NOMO-1 treated with dmso at 0.1 percent for 144 hours (cell line): Measurements from ENCODE around the gene FBXO24.
"Not testable (repeated sequence)": the region's sequence is repeated elsewhere in the genome, so short reads cannot be mapped to it uniquely, and the experiment has no call there.

ENCODE experiments used
- DNase-seq: peaks from one replicate; lab custom pipeline; 2025; ENCODE audit not compliant: unreplicated experiment; lab: John Stamatoyannopoulos, UW

Gene FBXO24

DNA sequence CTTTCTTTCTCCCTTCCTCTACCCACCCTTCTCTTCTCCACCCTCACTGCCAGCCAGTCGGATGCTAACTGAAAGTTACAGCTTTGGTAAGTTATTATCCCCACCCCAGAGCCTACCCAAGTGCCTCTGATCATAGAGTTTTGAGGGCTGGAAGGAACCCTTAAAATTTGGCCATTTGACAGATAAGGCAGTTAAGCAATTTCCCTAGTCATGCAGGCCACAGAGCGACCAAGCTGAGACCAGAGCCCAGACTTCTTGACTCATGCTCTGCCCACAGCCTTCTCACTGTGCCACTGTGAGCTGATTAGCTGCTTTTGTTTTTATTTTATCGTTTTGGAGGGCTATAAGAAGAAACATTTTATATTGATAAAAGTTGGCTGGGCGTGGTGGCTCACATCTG lies 29.6 kb upstream of the FBXO24 start:
- peak; percentile 70 for DNase-seq

DNA sequence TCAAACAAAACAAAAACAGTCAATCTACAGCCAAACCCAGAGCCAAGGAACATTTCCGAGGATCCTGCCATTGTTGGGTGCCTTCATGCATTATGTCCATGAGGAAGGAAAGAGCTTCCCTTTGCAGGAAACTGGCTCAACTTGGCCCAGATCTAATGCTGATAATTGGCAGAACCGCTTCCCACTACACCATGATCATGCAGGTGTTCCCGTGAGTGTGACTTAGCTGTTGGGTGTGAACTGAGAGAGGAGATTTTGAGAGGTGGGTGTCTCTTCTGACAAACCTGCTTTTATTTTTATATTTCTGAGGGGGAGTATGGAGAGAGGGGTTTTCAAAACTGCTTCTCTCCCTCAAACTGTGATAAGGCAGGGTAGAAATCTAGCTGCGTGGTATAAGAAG lies 27.0 kb upstream of the FBXO24 start:
- DNase-seq = no peak

GRCh38 chr7:100561491-100562194 lies 24.5 kb upstream of the FBXO24 start:
- DNase-seq = no peak

DNA sequence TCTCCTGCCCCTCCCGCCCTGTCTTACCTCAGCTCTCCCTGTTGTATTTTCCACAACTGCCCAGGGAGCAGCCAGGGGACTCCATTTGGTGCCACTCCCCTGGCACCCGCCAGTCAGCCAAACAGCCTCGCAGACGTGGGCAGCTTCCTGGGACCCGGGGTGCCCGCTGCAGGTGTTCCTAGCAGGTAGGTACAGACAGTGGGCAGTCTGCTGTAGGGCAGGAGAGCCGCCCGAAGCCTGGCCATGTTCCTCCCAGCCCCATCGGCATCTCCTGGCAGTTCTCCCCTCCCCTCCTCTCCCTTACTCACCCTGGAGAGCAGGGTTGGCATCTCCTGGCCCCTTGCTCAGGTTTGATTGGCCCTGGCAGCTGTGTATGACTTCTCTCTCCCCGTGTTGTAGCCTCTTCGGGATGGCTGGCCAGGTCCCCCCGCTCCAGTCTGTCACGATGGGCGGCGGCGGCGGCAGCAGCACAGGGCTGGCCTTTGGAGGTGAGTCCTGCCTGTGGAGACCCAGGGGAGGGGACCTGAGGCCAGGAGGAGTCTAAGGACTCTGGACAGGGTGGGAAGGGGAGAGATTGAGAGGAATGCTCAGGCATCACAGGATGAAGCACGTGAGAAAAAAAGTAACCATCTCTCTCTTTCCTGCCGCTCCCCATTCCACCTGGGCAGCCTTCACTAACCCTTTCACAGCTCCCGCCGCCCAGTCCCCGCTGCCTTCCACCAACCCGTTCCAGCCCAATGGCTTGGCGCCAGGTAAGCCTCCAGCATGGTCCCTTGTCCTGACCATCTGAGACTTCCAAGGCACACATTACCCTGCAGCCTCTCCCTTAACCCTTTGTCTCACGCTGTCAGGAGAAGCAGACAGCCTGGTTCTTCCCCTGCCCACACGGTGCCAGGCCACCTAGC lies 23.7 kb upstream of the FBXO24 start:
- DNase-seq = no peak

- no peak for DNase-seq
Measured at GRCh38 chr7:100563100-100563564, 23.0 kb upstream of the FBXO24 start.

- peak; percentile 57 for DNase-seq
Measured at GRCh38 chr7:100563809-100564400, 22.2 kb upstream of the FBXO24 start.

GRCh38 chr7:100564405-100564804 lies 21.7 kb upstream of the FBXO24 start:
- not testable (repeated sequence) for DNase-seq

DNA sequence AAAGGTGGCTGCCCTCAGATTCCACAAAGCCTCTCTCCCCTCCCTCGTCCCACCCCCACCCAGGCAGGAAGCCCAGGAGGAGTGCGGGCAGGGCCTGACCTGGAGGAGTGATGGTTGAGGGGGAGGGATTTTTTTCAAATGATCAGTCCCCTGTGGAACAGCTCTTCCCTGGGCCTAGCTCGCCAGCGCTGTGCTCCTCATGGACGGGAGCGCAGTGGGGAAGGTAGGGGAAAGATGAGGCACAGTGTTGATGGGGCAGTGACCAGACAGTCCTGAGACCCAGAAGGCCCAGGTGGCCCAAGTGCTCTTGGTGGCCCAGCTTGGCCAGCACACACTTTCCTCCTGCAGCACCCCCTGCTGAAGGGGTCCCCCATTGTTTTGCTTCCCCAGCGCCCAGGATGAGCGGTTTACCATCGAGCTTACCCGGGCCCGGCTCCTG lies 21.0 kb upstream of the FBXO24 start:
- no peak for DNase-seq

GRCh38 chr7:100566018-100566531 lies 20.1 kb upstream of the FBXO24 start:
- DNase-seq = no peak

DNA sequence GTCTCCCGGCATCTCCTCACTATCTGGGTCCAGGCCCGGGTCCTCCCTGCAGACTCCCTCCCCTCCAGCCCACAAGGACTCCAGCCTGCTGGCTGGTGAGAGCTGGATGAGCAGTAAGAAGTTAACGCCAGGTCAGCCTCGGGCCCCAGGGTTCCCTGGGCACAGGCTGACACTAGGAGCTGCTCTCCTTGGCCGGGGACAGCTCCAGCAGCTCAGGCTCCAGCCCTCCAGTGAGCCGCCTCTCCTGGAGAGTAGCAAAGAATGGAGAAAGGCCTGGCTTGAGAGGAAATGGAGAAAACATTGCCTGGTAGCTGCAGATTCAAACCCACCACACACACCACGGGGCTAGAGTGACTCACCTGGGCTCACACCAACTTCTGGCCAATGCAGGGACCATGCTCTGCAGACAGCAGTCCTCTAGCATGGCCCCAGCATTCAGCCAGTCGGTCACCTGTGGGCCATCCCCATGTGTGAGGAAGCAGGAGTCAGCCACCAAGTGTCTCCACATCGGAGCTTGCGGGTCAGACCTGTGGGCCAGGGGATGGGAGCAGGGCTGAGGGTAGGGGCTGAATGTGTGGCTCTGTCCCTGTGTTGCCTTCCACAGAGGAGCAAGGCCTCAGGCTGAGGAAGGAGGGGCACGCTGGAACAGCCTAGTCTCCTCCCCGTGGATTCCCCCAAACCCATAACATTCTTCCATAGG lies 18.9 kb upstream of the FBXO24 start:
- DNase-seq = no peak

- no peak for DNase-seq
Measured at GRCh38 chr7:100567751-100568175, 18.4 kb upstream of the FBXO24 start.

GRCh38 chr7:100568176-100568895 lies 17.8 kb upstream of the FBXO24 start:
- DNase-seq = no peak

- peak; percentile 53 for DNase-seq
Measured at GRCh38 chr7:100568896-100569844, 17.0 kb upstream of the FBXO24 start.

DNA sequence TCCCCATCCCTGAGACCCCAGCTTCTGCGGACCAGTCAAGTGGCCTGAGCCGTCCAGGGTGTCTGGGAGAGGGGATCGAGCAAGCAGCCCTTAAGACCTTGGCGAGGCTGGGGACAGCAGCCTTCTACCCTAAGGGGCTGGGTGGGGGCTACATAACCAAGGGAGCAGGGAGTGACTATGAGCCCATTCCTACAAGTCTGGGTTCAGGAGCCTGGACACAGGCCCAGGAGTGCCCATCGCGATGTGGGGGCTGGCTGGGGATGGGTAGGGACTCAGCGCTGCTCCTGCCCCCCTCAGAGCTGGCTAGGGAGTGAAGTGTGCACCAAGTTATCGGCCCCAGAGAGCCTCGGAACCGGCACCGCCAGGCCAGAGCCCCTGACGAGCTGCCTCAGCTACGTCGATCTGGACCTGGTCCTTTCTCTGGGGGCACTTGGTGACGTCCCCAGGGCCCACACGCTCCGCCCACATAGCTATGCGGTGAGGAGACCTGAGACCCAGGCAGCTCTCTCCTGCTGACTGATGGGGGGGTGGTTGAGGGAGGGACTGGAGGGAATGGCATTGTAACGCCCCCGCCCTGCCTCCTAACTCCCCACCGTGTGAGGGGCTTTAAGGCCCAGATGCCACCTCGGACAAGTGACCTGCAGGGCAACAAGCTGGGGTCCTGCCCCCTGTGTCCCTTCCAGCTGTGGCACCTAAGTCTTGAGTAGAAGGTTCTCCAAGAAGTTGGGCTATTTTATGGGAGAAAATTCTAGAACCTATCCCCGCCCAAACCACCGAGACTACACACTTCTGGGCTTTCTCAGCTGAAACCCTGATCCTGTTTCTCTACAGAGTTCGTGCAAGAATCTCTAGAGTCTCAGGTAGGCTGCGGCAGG lies 14.9 kb upstream of the FBXO24 start:
- no peak for DNase-seq

- DNase-seq = no peak
Measured at GRCh38 chr7:100571829-100572116, 14.4 kb upstream of the FBXO24 start.

DNA sequence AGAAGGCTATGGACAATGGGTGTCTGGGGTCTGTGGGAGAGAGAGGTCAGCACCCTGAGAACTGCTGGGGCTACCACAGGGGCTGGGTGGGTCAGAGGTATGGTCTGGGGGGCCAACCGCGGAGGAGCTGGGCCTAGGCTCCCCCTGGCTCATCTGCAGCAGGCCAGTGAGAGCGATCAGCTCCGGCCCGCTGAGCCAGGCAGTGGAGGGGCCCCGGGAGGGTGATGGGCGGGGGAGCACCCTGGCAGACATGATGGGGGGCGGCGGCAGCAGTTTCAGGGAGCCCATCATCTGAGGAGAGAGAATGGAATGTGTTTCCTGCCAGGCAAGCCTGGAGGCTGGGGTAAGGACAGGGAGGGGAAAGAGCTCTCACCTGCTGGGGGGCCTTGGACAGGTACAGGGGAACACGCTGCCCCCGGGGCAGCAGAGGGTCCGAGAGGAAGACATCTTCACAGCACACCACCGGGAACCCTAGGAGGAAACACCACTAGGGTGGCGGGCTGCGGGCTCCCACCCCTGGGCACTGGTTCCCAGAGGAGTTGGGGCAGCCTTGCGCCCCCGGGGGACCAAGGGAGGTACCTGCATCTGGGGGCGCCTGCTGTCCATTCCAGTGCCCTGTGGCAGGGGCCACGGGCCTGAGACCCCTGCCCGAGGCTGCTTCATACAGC lies 13.7 kb upstream of the FBXO24 start:
- DNase-seq = no peak

DNA sequence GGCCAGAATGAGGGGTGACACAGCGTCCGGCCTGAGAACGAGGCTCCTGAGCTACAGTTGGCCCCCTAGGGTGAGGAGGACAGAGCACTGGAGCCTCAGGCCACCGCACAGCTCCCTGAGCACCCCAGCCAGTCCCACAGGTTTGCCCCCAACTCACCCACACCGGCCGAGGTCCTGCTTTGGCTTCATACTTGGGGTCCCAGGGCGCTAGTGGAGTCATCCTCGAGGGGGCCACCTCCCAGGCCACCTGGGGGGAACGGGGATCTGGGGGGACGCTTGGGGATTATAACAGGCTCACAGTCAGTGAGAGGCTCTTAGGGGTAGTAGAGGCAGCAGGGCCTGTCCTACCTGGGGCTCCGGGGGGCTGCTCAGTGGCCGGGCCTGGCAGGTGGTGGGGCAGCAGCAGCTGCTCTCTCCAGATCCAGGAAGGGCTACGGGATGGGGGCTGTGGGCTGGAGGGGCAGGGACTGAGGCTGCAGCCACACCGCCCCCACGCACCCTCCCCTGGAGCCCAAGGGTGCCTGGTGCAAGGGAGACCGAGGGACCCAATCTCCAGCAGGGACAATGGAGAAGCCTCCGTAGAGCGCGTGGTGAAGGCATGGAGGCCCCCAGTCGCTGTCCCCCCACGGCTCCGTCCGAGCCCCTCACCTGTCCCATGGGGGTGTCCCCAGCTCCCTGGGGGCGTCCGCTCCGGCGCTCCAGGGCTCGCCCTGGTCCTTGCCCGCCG lies 13.0 kb upstream of the FBXO24 start:
- DNase-seq = no peak
